Liver (tissue), 10 donors: Measurements from ENCODE around the gene SUZ12. TPM values are rescaled to one million over a fixed set of nuclear protein-coding genes. Genes with fewer than 3 reads are reported as not detected.
"Not testable (repeated sequence)": the region's sequence is repeated elsewhere in the genome, so short reads cannot be mapped to it uniquely, and the experiment has no call there.

Experiments
- DNase-seq: peaks from one replicate; pipeline ENCODE4 v3.0.0-alpha.2; 2017; ENCODE audit warnings: low spot score
- H3K27ac ChIP-seq, 2 donors: one replicate each; pipeline ENCODE4 v1.7.0; 2013; ENCODE audit warnings: inconsistent platforms in 2 of 2, low read length in 2 of 2, control low read depth in 1 of 2, low read depth in 1 of 2, mild to moderate bottlenecking in 1 of 2
- H3K27me3 ChIP-seq, 4 donors: one replicate each; pipeline versions ENCODE4 v1.6.1 to v1.7.0; 2013; ENCODE audit warnings: low read length in 3 of 4, inconsistent platforms in 1 of 4, mild to moderate bottlenecking in 1 of 4, moderate library complexity in 1 of 4; ENCODE audit not compliant: control insufficient read depth in 4 of 4, insufficient read depth in 4 of 4
- H3K36me3 ChIP-seq, 4 donors: one replicate each; pipeline versions ENCODE4 v1.6.1 to v1.7.0; 2013; ENCODE audit warnings: low read length in 3 of 4, mild to moderate bottlenecking in 3 of 4, low read depth in 1 of 4, moderate library complexity in 1 of 4; ENCODE audit not compliant: control insufficient read depth in 4 of 4, insufficient read depth in 3 of 4
- H3K4me1 ChIP-seq, 4 donors: one replicate each; pipeline versions ENCODE4 v1.6.1 to v1.7.0; 2013; ENCODE audit warnings: low read length in 3 of 4, mild to moderate bottlenecking in 3 of 4, moderate library complexity in 1 of 4; ENCODE audit not compliant: control insufficient read depth in 4 of 4, insufficient read depth in 4 of 4
- H3K4me3 ChIP-seq, 3 donors: one replicate each; pipeline versions ENCODE4 v1.6.1 to v1.7.0; 2013; ENCODE audit warnings: low read length in 3 of 3, control low read depth in 1 of 3, low read depth in 1 of 3, mild to moderate bottlenecking in 1 of 3
- H3K9ac ChIP-seq, 2 donors: one replicate each; pipeline ENCODE4 v1.7.0; 2013; ENCODE audit warnings: low read length in 2 of 2, mild to moderate bottlenecking in 2 of 2, moderate library complexity in 2 of 2, control low read depth in 1 of 2, low read depth in 1 of 2
- H3K9me3 ChIP-seq, 4 donors: one replicate each; pipeline versions ENCODE4 v1.6.1 to v1.7.0; 2013; ENCODE audit warnings: low read length in 3 of 4; ENCODE audit not compliant: control insufficient read depth in 4 of 4
- HNF4A ChIP-seq, 2 donors: conservative IDR thresholded peaks; 2 replicates each; pipeline ENCODE4 v1.6.1; 2016; ENCODE audit warnings: antibody characterized with exemption in 2 of 2, mild to moderate bottlenecking in 2 of 2
- JUND ChIP-seq, 2 donors: IDR thresholded peaks; 2 replicates each; pipeline ENCODE4 v1.6.1; 2016; ENCODE audit warnings: antibody characterized with exemption in 2 of 2
- SP1 ChIP-seq: IDR thresholded peaks from 2 replicates; pipeline ENCODE4 v1.6.1; 2018; ENCODE audit warnings: antibody characterized with exemption, mild to moderate bottlenecking
- WGBS: extraction: QIAGEN DNeasy Blood & Tissue Kit; methylation state at CpG from one replicate; pipeline ENCODE4 v1.1.7; 2013; 5-methylcytosine and 5-hydroxymethylcytosine counted together
- polyA plus RNA-seq, 2 donors: library from polyadenylated mRNA; stranded (reverse) in 1 of 2; unstranded in 1 of 2; fragments of 200-250 nt in 1 of 2; fragments of >200 nt in 1 of 2; fragmentation: Nextera tagmentation in 1 of 2; extraction: Ambion mirVana in 1 of 2; gene quantifications; one replicate each; pipeline versions ENCODE4 v1.2.1 to v1.2.3, GENCODE V29; 2013 to 2015
- small RNA-seq: library from RNA; depleted of rRNA; stranded (forward); fragments of <200 nt; gene quantifications from one replicate; pipeline ENCODE3, GENCODE V24; 2014
- total RNA-seq, 2 donors: library from RNA; depleted of rRNA; stranded (reverse); fragments of >200 nt; gene quantifications; one replicate each; pipeline ENCODE4 v1.2.3, GENCODE V29; 2014
- donor health status: healthy.
- donor health status: healthy.
- donor health status: healthy.
- donor health status: healthy.
- donor health status: healthy.

SUZ12 gene
- total and polyA plus RNA-seq, 4 donors, result 5.2 to 32.4 (median 9.7) TPM

DNA sequence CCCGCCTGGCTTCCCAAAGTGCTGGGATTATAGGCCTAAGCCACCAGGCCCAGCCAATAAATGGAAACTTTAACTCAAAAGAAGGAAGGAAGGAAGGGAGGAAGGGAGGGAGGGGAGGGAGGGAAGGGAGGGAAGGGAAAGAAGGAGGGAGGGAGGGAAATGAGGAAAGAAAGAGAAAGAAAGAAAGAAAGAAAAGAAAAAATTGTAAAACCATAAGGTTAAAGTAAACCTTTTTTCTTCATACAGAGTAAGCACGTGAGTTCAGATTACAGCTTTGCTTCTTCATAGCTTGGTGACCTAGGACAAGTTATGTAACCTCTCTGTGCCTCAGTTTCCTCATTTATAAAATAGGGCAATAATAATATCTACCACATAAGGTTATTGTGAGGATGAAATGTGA lies 96.4 kb downstream of the SUZ12 start (continued):
- TF ChIP-seq JUND (IDR thresholded peaks at IDR 0.05), result no peak
- TF ChIP-seq HNF4A (conservative IDR thresholded peaks at IDR 0.05), result no peak
- TF ChIP-seq SP1, result no peak

DNA sequence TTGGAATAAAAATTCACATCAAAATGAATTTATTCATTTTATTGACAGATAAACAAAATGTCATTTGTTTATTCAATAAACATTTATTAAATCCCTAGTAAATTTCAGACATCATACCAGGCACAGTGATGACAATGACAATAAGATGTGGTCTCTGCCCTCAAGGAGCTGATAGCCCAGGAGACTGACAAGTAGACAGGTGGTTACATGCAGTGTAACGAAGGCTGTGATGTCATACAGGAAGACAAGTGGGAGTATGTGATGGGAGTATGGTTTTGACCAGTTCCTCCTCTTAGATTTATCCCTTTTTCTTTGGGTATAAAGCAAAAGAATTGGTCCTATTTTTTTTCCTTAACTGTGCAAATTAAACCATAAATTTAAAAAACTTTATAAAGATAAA lies 97.0 kb downstream of the SUZ12 start:
- H3K27me3 ChIP-seq, DNase-seq, H3K9me3 ChIP-seq, H3K4me3 ChIP-seq, H3K4me1 ChIP-seq, H3K9ac ChIP-seq, H3K27ac ChIP-seq: not testable (repeated sequence)
- WGBS, result 90% methylated on average over 1 of the region's 1 CpG
- peaks cover 0 to 10% (median 3%) of the 10 kb centered on the region in 4 donors for H3K36me3 ChIP-seq

DNA sequence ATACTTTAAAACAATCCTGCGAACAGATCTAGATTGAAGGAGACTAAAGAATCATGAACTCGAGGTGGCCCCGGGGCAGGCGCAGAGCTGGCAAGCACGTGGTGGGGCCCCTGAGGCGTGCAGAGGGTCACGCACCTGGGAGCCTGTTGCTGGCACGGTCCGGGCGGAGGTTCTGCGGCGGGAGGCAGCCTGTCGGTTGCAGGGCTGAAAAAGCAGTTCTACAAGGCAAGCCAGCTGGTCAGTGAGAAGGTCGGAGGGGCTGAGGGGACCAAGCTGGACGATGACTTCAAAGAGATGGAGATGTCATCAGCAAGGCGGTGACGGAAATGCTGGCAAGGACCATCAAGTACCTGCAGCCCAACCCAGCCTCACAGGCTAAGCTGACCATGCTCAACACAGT lies 103.4 kb downstream of the SUZ12 start:
- H3K9me3 ChIP-seq, H3K4me3 ChIP-seq, H3K9ac ChIP-seq, H3K4me1 ChIP-seq, DNase-seq, H3K27ac ChIP-seq, H3K36me3 ChIP-seq, H3K27me3 ChIP-seq: not testable (repeated sequence)
- 96% methylated on average over 17 of the region's 17 CpGs for whole genome bisulfite sequencing

DNA sequence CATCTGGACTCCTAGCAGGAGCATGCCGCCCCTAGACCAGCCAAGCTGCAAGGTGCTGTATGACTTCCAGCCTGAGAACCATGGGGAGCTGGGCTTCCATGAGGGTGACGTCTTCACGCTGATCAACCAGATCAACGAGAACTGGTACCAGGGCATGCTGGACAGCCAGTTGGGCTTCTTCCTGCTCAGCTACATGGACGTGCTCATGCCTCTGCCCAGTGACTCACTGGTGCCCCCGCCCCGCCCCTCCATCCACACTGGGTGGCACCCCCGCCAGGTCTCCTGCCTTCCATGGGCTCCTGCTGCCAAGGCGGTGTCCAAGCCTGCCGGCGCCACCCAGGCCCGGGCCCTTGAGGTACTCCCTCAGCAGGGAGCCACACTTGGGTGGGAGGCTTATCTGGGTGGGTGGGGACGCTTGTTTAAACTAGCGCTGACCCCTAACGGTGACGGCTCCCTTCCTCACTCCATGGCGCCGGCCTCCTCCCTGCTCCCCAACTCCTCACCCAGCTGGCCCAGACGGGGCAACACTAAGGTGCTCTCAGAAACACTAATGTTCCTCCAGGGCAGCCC lies 104.6 kb downstream of the SUZ12 start:
- H3K9ac ChIP-seq, H3K27me3 ChIP-seq, H3K9me3 ChIP-seq, H3K36me3 ChIP-seq, DNase-seq, H3K27ac ChIP-seq, H3K4me1 ChIP-seq, H3K4me3 ChIP-seq: not testable (repeated sequence)
- 97% methylated on average over 19 of the region's 19 CpGs for WGBS

DNA sequence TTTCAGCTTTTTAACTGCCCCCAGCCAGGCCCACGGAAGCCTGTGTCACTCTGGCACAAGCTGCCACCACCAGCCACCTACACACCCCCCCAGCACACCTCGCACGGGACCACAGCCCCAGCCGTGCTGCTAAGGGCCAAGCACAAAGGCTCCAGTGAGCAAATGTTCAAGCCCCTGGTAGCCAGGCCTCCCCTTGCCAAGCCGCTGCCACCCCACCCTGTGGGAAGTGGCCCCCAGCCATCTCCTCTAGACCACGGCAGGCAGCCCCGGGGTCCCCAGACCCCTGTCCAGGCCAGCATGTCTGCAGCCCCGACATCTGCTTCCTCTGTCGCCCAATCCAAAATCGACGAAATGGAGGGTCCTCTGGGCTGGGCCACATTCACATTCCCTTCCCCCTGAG lies 105.5 kb downstream of the SUZ12 start:
- DNase-seq, H3K27ac ChIP-seq, H3K4me3 ChIP-seq, H3K36me3 ChIP-seq, H3K4me1 ChIP-seq, H3K9ac ChIP-seq, H3K9me3 ChIP-seq, H3K27me3 ChIP-seq: not testable (repeated sequence)
- WGBS, result 96% methylated on average over 10 of the region's 11 CpGs

DNA sequence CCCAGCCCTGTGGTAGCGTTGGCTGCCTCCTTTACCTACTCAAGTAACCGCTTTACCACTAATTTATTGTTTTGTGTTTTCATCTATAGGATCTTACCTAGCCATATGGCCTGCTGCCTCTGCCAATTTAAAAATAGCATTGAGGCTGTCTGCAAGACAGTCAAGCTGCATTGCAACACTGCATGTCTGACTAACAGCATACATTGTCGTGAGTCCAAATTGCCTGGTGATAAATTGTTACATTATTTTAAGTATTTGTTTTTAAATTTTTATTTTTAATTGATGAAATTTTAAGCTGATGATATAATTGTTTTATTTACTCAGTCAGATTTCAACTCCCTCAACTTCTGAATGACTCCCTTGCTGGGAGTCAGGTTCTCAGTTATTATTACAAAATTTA lies 108.8 kb downstream of the SUZ12 start:
- H3K9ac ChIP-seq, H3K9me3 ChIP-seq, H3K27me3 ChIP-seq, DNase-seq, H3K36me3 ChIP-seq, H3K4me1 ChIP-seq, H3K27ac ChIP-seq, H3K4me3 ChIP-seq: not testable (repeated sequence)
- WGBS, result 98% methylated on average over 3 of the region's 3 CpGs

DNA sequence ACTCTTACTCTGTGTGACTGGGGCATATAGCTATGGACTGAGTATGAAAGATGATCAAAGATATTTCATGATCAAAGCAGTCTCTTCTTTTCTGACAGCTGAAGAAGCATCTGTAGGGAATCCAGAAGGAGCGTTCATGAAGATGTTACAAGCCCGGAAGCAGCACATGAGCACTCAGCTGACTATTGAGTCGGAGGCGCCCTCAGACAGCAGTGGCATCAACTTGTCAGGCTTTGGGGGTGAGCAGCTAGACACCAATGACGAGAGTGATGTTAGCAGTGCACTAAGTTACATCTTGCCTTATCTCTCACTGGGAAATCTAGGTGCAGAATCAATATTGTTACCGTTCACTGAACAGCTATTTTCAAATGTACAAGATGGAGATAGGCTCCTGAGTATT lies 110.9 kb downstream of the SUZ12 start:
- not testable (repeated sequence) for H3K4me1 ChIP-seq, H3K36me3 ChIP-seq, H3K9me3 ChIP-seq, H3K9ac ChIP-seq, H3K27me3 ChIP-seq, H3K27ac ChIP-seq, DNase-seq, H3K4me3 ChIP-seq
- 96% methylated on average over 6 of the region's 6 CpGs for WGBS

Small RNA genes lying within 50 kb of the gene (small RNA-seq; reads per million reads assigned to genes)
- not detected for gene AC090616.4
- not detected for gene RNA5SP437

Other genes starting within 250 kb of the SUZ12 start
- gene COPRS, start 77.8 kb upstream of the SUZ12 start, total RNA-seq, result 10 to 100 TPM; 15.4 to 24.9 TPM
- gene COPRS, start 77.8 kb upstream of the SUZ12 start, polyA plus RNA-seq, result 10 to 100 TPM; 30.3 to 50.6 TPM
- 10 to 100 TPM; 15.1 to 20.6 TPM for gene UTP6, start 35.3 kb upstream of the SUZ12 start, total RNA-seq
- 10 to 100 TPM; 12.0 to 20.0 TPM for gene UTP6, start 35.3 kb upstream of the SUZ12 start, polyA plus RNA-seq
- gene LRRC37B, start 70.4 kb downstream of the SUZ12 start, total RNA-seq, result 1 to 10 TPM; 5.9 TPM
- 1 to 10 TPM; 1.5 to 3.1 TPM for gene LRRC37B, start 70.4 kb downstream of the SUZ12 start, polyA plus RNA-seq
- 10 to 100 TPM; 20.2 to 43.4 TPM for gene RHOT1, start 205.5 kb downstream of the SUZ12 start, total RNA-seq
- 10 to 100 TPM in 1 of 2 donors, 1 to 10 TPM in 1; 8.1 to 14.0 TPM for gene RHOT1, start 205.5 kb downstream of the SUZ12 start, polyA plus RNA-seq